ENCODE results near the gene PTK7. TPM values are rescaled to one million over a fixed set of nuclear protein-coding genes. Genes with fewer than 3 reads are reported as not detected.
"Not testable (repeated sequence)": the region's sequence is repeated elsewhere in the genome, so short reads cannot be mapped to it uniquely, and the experiment has no call there.

Gene PTK7
- polyA plus RNA-seq, 4 donors, result 228 to 269 (median 239) TPM

GRCh38 chr6:43053545-43054205, 22.4 kb upstream of the PTK7 start, which contains the start of gene CUL7:
TSS of gene CUL7 (minus strand) at chr6:43053851. CDS start at chr6:43052788, 1,063 bp downstream.
- DNase-seq (ENCODE audit: low read depth in 4 of 4, low spot score in 3 of 4), result peak; percentile 76 to 88 (median 84)

- DNase-seq (ENCODE audit: low read depth in 4 of 4, low spot score in 3 of 4), result no peak
Observed at GRCh38 chr6:43054206-43054943, 21.7 kb upstream of the PTK7 start.

- DNase-seq (ENCODE audit: low read depth in 4 of 4, low spot score in 3 of 4), result no peak
Observed at GRCh38 chr6:43055966-43056365, 20.1 kb upstream of the PTK7 start.

GRCh38 chr6:43058531-43058930, 17.6 kb upstream of the PTK7 start:
- DNase-seq (ENCODE audit: low read depth in 4 of 4, low spot score in 3 of 4), result no peak

- peak; percentile 93 to 98 (median 97) for DNase-seq (ENCODE audit: low read depth in 4 of 4, low spot score in 3 of 4)
Observed at GRCh38 chr6:43059168-43060033, 16.7 kb upstream of the PTK7 start, which contains the start of the genes KLC4 and MRPL2. TSS of gene KLC4 (plus strand) at chr6:43059631. CDS start at chr6:43061336, 1,705 bp downstream. TSS of gene MRPL2 (minus strand) at chr6:43059434. CDS start at chr6:43059381, 53 bp downstream.

DNA sequence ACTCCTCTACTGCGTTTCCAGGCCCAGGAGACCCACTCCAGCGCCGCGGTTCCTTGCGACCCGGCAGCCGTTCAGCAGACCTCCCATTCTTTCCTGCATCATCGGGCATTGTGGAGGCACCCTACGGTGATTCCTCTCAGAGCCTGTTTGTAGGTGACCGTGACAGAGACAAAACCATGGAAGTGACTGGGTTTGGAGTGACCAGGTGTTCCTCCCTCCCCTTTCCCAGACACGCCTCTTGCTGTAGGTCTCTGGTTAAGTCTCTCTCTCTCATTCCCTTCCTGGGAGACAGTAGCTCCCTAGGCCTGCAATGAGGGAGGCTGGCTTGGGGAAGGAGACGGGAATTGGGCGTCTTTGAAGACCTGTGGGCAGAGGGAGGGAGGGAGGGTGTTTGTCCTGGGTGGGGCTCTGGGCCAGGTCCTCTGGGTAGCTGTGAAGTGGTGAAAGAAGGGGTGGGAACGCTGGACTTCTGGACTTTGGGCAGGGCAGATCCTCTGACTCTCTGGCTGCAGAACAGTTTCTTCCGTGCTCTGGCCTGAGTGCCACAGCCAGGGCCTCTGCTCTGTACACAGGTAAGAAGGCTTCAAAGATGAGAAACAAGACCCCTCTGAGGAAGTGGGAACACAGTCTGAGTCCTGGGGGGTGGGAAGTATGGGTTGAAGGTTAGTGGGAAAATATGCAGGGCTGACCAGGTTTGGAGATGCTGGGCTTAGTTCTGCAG, 15.9 kb upstream of the PTK7 start:
- peak in 1 of 4 donors; percentile 7 for DNase-seq (ENCODE audit: low read depth in 4 of 4, low spot score in 3 of 4)

DNA sequence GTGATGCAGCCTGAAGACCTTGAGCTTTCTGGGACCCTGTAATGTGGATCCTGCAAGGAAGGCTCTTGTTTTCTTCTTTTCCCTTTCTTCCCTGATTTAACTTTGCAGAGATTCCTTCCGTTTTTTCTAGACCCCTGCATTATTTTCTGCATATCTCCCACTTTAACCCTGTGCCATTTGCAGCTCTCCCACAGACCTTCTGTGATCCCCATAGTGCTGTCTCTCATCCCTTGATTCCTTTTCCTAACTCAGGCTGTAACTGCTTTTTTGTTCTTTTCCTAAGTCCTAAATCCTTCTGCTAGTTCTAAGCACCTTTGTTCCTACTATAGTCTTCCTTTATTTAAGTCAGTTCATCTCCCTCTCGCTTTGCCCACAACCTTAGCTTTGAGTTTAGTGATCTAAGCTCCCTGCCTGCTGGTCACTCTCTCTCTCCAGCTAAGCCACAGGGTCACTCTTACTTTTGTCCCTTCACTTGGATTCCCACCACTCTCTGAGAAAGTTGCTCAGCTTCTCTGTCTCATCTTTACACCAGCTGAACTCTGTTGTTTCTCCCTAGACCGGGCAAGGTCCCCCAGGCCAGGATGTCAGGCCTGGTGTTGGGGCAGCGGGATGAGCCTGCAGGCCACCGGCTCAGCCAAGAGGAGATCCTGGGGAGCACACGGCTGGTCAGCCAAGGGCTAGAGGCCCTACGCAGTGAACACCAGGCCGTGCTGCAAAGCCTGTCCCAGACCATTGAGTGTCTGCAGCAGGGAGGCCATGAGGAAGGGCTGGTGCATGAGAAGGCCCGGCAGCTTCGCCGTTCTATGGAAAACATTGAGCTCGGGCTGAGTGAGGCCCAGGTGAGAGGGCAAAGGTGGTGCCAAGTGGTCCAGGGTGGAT, 15.1 kb upstream of the PTK7 start:
- DNase-seq (ENCODE audit: low read depth in 4 of 4, low spot score in 3 of 4), result no peak

- no peak for DNase-seq (ENCODE audit: low read depth in 4 of 4, low spot score in 3 of 4)
Observed at GRCh38 chr6:43061861-43062260, 14.3 kb upstream of the PTK7 start.

DNA sequence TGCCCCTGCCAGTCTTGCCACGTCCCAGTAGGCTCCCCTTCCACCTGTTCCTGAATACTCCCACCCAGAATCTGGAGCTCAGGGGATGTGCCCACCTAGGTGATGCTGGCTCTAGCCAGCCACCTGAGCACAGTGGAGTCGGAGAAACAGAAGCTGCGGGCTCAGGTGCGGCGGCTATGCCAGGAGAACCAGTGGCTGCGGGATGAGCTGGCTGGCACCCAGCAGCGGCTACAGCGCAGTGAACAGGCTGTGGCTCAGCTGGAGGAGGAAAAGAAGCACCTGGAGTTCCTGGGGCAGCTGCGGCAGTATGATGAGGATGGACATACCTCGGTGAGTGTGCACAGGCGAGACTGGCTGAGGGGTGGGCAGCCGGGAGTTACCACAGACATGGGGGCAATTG, 13.3 kb upstream of the PTK7 start:
- DNase-seq (ENCODE audit: low read depth in 4 of 4, low spot score in 3 of 4), result no peak

GRCh38 chr6:43070028-43070632, 6.0 kb upstream of the PTK7 start:
- no peak for DNase-seq (ENCODE audit: low read depth in 4 of 4, low spot score in 3 of 4)

GRCh38 chr6:43074847-43075669, 1.1 kb upstream of the PTK7 start:
- peak in 2 of 4 donors; percentile 73 to 76 for DNase-seq (ENCODE audit: low read depth in 4 of 4, low spot score in 3 of 4)

DNA sequence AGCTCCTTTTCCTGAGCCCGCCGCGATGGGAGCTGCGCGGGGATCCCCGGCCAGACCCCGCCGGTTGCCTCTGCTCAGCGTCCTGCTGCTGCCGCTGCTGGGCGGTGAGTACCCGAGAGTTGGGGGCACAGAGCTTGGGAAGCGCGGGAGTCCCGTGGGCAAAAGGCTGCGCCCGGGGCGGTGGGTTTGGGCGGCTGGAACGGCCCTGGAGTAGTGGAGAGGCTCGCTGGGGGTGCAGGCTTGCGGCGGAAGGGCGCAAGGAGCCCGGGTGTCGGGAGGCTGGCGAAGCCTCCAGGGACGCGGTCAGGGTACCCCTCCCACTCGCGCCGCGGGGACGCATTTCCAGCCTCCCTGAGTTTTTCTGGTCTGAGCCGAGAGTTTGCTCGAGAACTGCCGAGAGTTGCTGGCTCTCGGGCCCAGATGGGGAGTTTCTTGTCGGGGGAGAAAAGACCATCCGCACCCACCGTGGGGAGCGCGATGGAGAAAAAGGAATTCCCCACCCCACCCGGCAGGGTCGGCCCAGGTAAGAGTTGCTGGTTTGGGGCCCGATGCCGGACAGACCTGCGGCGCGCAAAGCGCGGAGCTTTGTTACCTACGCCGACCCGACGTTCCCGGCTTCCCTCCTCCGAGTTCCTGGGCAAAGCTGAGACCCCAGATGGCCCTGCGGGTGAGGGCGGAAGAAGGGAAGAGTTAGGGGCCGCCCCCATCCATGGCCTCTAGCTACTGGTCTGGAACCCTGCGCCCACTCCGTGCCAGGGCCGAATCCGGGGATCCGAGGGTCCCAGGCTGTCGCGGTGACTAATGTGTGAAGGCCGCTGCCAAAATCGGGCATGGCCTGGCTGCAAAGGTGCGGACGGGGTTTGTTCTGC, 584 bp downstream of the PTK7 start:
- no peak for DNase-seq (ENCODE audit: low read depth in 4 of 4, low spot score in 3 of 4)

DNA sequence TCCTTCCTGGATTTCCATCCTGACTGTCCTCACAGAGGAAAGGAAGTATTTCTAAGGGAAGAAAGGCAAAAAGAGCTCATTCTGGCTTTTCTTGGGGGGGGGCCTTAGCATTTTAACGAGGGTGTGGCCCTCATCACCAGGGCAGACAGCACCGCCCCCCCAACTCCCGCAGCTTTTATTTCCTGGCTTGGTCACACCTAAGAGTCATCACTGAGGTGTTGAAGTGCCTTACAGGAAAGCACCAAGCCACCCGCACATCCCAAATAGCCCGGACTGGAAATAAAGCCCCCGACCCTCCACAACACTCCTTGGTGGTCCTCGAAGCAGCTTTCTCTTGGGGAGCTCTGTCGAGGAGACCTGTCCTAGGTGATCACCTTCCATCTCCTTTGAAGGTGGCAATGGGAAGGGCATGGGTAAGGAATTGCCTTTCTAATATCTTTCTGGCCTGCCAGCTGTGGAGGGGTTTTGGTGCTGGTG, 1.3 kb downstream of the PTK7 start:
- DNase-seq (ENCODE audit: low read depth in 4 of 4, low spot score in 3 of 4), result no peak

DNA sequence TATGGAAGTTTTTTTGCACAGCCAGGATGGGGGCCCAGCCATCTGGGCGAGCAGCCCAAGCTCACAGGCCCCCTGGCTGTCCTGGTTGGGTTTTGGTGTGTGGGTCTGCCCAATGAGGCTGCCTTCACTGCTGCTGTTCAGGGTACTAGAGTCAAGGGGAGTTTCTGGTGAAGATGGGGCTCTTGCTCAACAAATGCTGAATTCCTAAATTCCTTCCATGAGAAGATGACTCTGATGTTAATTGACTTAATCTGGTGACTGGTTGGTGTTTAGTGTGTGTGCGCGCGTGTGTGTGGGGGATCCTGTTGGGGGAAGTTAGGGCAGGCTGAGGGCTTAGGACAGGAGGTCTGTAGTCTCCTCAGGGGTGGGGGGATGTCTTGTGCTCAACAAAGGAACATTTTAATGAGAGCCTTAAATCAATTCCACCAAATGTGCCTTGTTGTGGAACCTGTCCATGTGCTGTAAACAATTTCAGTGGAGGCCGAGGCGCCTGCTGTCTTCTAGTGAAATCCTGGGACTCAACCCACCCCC, 1.9 kb downstream of the PTK7 start:
- DNase-seq (ENCODE audit: low read depth in 4 of 4, low spot score in 3 of 4), result no peak

- no peak for DNase-seq (ENCODE audit: low read depth in 4 of 4, low spot score in 3 of 4)
Observed at GRCh38 chr6:43078691-43079090, 2.6 kb downstream of the PTK7 start.

DNA sequence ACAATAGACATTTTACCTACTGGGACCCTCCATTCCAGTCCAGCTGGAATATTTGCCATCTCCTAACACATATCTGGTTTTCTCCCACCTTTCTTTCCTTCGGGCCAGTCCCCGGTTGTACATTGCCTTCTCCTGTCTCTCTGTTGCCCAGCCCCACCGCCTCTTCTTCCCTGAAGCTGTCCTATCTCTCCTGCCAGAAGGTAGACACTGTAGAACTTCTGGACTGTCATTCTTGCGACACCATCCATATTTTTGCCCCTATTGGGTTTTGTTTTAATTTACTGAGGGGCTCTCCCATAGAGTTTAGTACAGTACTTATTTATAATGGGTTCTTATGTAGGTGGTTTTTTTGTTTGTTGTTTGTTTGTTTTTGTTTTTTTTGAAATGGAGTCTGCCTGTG, 4.9 kb downstream of the PTK7 start:
- DNase-seq (ENCODE audit: low read depth in 4 of 4, low spot score in 3 of 4), result no peak

DNA sequence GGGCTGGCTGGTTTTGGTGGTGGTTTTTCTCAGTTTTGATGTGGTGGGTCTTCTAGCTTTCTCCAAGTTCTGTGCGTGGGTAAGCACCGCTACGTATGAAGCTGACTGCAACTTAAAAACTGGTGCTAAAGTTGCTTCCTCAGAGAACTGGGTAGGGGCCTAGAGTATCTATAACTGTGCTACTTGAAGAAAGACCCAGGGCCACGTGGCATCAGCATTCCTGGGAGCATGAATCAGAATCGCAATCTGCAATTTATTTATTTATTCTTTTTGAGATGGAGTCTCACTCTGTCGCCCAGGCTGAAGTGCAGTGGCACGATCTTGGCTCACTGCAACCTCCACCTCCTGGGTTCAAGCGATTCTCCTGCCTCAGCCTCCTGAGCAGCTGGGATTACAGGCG, 5.8 kb downstream of the PTK7 start:
- not testable (repeated sequence) for DNase-seq (ENCODE audit: low read depth in 4 of 4, low spot score in 3 of 4)
